Body of pancreas (tissue), 4 donors: ENCODE data around the gene NEIL3. TPM values are rescaled to one million over a fixed set of nuclear protein-coding genes. Genes with fewer than 3 reads are reported as not detected.

Source experiments
- ATAC-seq: fragments of 150-250 bp; one replicate; pipeline ENCODE4 v1.9.1; 2016
- DNase-seq, 4 donors: peaks; one replicate each; pipeline ENCODE4 v3.0.0-alpha.2; 2019
- H3K27ac ChIP-seq, 4 donors: fragments of 200-600 bp; sonication (generic); 1 replicate in 3 of 4; 2 replicates in 1 of 4; pipeline versions ENCODE4 v1.5.1 to v1.6.1; 2016 to 2019; ENCODE audit warnings: mild to moderate bottlenecking in 1 of 4, mixed read lengths in 1 of 4, moderate library complexity in 1 of 4
- H3K27me3 ChIP-seq, 2 donors: fragments of 200-600 bp; sonication (generic); one replicate each; pipeline ENCODE4 v1.6.0; 2016; ENCODE audit warnings: mild to moderate bottlenecking in 1 of 2
- H3K36me3 ChIP-seq, 2 donors: fragments of 200-600 bp; sonication (generic); replicated peaks in 1 of 2; 2 replicates each; pipeline ENCODE4 v1.5.1; 2016; ENCODE audit warnings: low read depth in 2 of 2; ENCODE audit not compliant: insufficient read depth in 1 of 2
- H3K4me1 ChIP-seq: fragments of 200-600 bp; sonication (generic); one replicate; pipeline ENCODE4 v1.6.0; 2016
- H3K4me3 ChIP-seq, 2 donors: fragments of 200-600 bp; sonication (generic); 1 replicate in 1 of 2; 2 replicates in 1 of 2; pipeline ENCODE4 v1.5.1; 2016 to 2019
- H3K9me3 ChIP-seq, 3 donors: fragments of 200-600 bp; sonication (generic); 1 replicate in 2 of 3; 2 replicates in 1 of 3; pipeline ENCODE4 v1.5.1; 2016
- CTCF ChIP-seq, 7 experiments: fragments of 450-650 bp in 4 of 7; fragments of 200-600 bp in 3 of 7; sonication (generic) in 3 of 7; IDR thresholded peaks; one replicate each; pipeline ENCODE4 v1.5.1; 2016 to 2019; ENCODE audit warnings: antibody characterized with exemption in 7 of 7
- POLR2A ChIP-seq, 3 donors: fragments of 450-650 bp; IDR thresholded peaks; one replicate each; pipeline ENCODE4 v1.6.1; 2016; ENCODE audit warnings: antibody characterized with exemption in 3 of 3, mild to moderate bottlenecking in 2 of 3
- WGBS, 2 donors: methylation state at CpG; one replicate each; pipeline ENCODE4 v1.1.5; 2017; 5-methylcytosine and 5-hydroxymethylcytosine counted together
- intact Hi-C: fragments of 100-400 bp; cut with DNase I; formaldehyde crosslinking; loops from one replicate; pipeline ENCODE4 v1.15.1; 2023
- total RNA-seq, 2 donors: library from RNA; depleted of rRNA; stranded (reverse); fragments of >200 nt; gene quantifications; one replicate each; pipeline ENCODE4 v1.1.0, GENCODE V29; 2016

Gene NEIL3
- not detected for total RNA-seq

GRCh38 chr4:177309522-177310371 is at the start of gene NEIL3:
Gene NEIL3, plus strand, starts transcription at chr4:177309874. Its CDS starts 80 bp downstream, at chr4:177309954.
- no peaks in the 10 kb centered on the region for H3K9me3 ChIP-seq
- peak; percentile 88 to 93 (median 92) for DNase-seq
- no peaks in the 10 kb centered on the region for H3K36me3 ChIP-seq
- peak; percentile 93 for ATAC-seq
- H3K27ac ChIP-seq, result no peak within 1 kb of the TSS
- WGBS, 2 donors, result 1 to 2% methylated on average over 40 to 52 of the region's 52 CpGs
- peak within 1 kb of the TSS in 1 of 2 donors; percentile 8 for H3K4me3 ChIP-seq
- TF ChIP-seq POLR2A (IDR thresholded peaks at IDR 0.05) (no peak), CTCF (IDR thresholded peaks at IDR 0.05) (no peak)
- H3K4me1 ChIP-seq, result peaks cover 6% of the 10 kb centered on the region
- intact Hi-C loops, result no loop called here
- no peaks in the 10 kb centered on the region for H3K27me3 ChIP-seq

- DNase-seq (no peak), ATAC-seq (no peak)
- intact Hi-C loops, result no loop called here
- no peaks in the 10 kb centered on the region for H3K36me3 ChIP-seq
- TF ChIP-seq POLR2A (IDR thresholded peaks at IDR 0.05) (no peak), CTCF (IDR thresholded peaks at IDR 0.05) (no peak)
- H3K4me3 ChIP-seq, result no peak overlapping the region
- WGBS, 2 donors, result 83 to 92% methylated on average over 7 of the region's 7 CpGs
- no peaks in the 10 kb centered on the region for H3K4me1 ChIP-seq
- no peak overlapping the region for H3K27ac ChIP-seq
- H3K9me3 ChIP-seq, result no peaks in the 10 kb centered on the region
- no peaks in the 10 kb centered on the region for H3K27me3 ChIP-seq
Measured at GRCh38 chr4:177263818-177264217, 45.9 kb upstream of the NEIL3 start.

GRCh38 chr4:177264788-177265422 is 44.8 kb upstream of the NEIL3 start:
- 43 to 46% methylated on average over 2 of the region's 2 CpGs for WGBS, 2 donors
- intact Hi-C loops, result no loop called here
- H3K27me3 ChIP-seq, result no peaks in the 10 kb centered on the region
- H3K36me3 ChIP-seq, result no peaks in the 10 kb centered on the region
- no peaks in the 10 kb centered on the region for H3K9me3 ChIP-seq
- no peak for ATAC-seq
- H3K4me3 ChIP-seq, result no peak overlapping the region
- no peak overlapping the region for H3K27ac ChIP-seq
- H3K4me1 ChIP-seq, result no peaks in the 10 kb centered on the region
- no peak for DNase-seq
- no peak for TF ChIP-seq CTCF (IDR thresholded peaks at IDR 0.05)
- no peak for TF ChIP-seq POLR2A (IDR thresholded peaks at IDR 0.05)

GRCh38 chr4:177265729-177266128 is 43.9 kb upstream of the NEIL3 start:
- Histone ChIP-seq H3K36me3 (no peaks in the 10 kb centered on the region), H3K9me3 (no peaks in the 10 kb centered on the region), H3K4me1 (no peaks in the 10 kb centered on the region), H3K4me3 (no peak overlapping the region), H3K27me3 (no peaks in the 10 kb centered on the region), H3K27ac (no peak overlapping the region)
- DNase-seq, result no peak
- no peak for TF ChIP-seq CTCF (IDR thresholded peaks at IDR 0.05)
- TF ChIP-seq POLR2A (IDR thresholded peaks at IDR 0.05), result no peak
- no peak for ATAC-seq
- intact Hi-C loops, result no loop called here
- WGBS, 2 donors, result 30 to 35% methylated on average over 3 of the region's 3 CpGs
